K562 (cell line): ENCODE results near the gene WASF2. TPM values are rescaled to one million over a fixed set of nuclear protein-coding genes. Genes with fewer than 3 reads are reported as not detected.

Experiments
- ATF1 ChIP-seq, 2 experiments: fragments of 450-650 bp in 1 of 2; IDR thresholded peaks; 2 replicates each; pipeline ENCODE4 v1.6.1; 2016; ENCODE audit warnings: missing compliant biosample characterization in 1 of 2, missing genetic modification characterization in 1 of 2
- BRD4 ChIP-seq: fragments of 200-600 bp; sonication (generic); IDR thresholded peaks from 2 replicates; pipeline ENCODE4 v1.6.1; 2017; ENCODE audit warnings: inconsistent platforms
- ELF1 ChIP-seq: fragments of 200-800 bp; sonication (Bioruptor generic); IDR thresholded peaks from 2 replicates; pipeline ENCODE4 v1.6.1; 2016; ENCODE audit warnings: missing genetic modification characterization, missing compliant biosample characterization
- HDAC3 ChIP-seq: fragments of 450-650 bp; IDR thresholded peaks from 2 replicates; pipeline ENCODE4 v1.6.1; 2018; ENCODE audit warnings: borderline replicate concordance, mild to moderate bottlenecking, moderate library complexity; ENCODE audit not compliant: partially characterized antibody
- MEF2A ChIP-seq: IDR thresholded peaks from 2 replicates; pipeline ENCODE4 v1.6.1; 2011; ENCODE audit warnings: low read depth, mild to moderate bottlenecking, low read length, moderate library complexity; ENCODE audit not compliant: control insufficient read depth
- NFIX ChIP-seq: fragments of 250-450 bp; sonication (Bioruptor Pico); IDR thresholded peaks from 2 replicates; pipeline ENCODE4 v1.4.0; 2020; ENCODE audit warnings: low read depth, mild to moderate bottlenecking, moderate library complexity
- NFYB ChIP-seq: IDR thresholded peaks from 2 replicates; pipeline ENCODE4 v1.6.1; 2011; ENCODE audit warnings: mild to moderate bottlenecking, moderate library complexity; ENCODE audit not compliant: insufficient read length; ENCODE audit errors: extremely low read depth
- NRF1 ChIP-seq, 2 experiments: fragments of 450-650 bp; IDR thresholded peaks in 1 of 2; conservative IDR thresholded peaks in 1 of 2; 2 replicates each; pipeline ENCODE4 v1.6.1; 2014; ENCODE audit warnings: mild to moderate bottlenecking in 2 of 2
- NUFIP1 ChIP-seq: fragments of 450-650 bp; IDR thresholded peaks from 2 replicates; pipeline ENCODE4 v1.6.1; 2018; ENCODE audit not compliant: partially characterized antibody
- PCBP1 ChIP-seq: fragments of 200-400 bp; formaldehyde crosslinking; IDR thresholded peaks from 2 replicates; pipeline ENCODE4 v1.6.1; 2018; ENCODE audit warnings: mild to moderate bottlenecking, low read depth, low read length; ENCODE audit not compliant: poor library complexity, severe bottlenecking
- POLR2A ChIP-seq: fragments of 450-650 bp; conservative IDR thresholded peaks from 2 replicates; pipeline ENCODE4 v1.6.1; 2016
- TGIF2 ChIP-seq: sonication (generic); formaldehyde crosslinking; IDR thresholded peaks from 2 replicates; pipeline ENCODE4 v1.8.1; 2022; ENCODE audit warnings: mild to moderate bottlenecking, missing genetic modification reagents, moderate library complexity
- XRCC5 ChIP-seq: fragments of 200-400 bp; formaldehyde crosslinking; IDR thresholded peaks from 2 replicates; pipeline ENCODE4 v1.6.1; 2017; ENCODE audit warnings: low read depth, mild to moderate bottlenecking, low read length
- ZNF274 ChIP-seq: IDR thresholded peaks from 2 replicates; pipeline ENCODE4 v1.6.1; 2011; ENCODE audit warnings: low read depth, mild to moderate bottlenecking, low read length, moderate library complexity, borderline replicate concordance
- ZNF561 ChIP-seq: fragments of 450-650 bp; formaldehyde crosslinking; conservative IDR thresholded peaks from 2 replicates; pipeline ENCODE4 v1.4.0; 2020; ENCODE audit warnings: mild to moderate bottlenecking, moderate library complexity
- ZNF766 ChIP-seq: fragments of 200-800 bp; sonication (Bioruptor generic); conservative IDR thresholded peaks from 2 replicates; pipeline ENCODE4 v1.6.1; 2016; ENCODE audit warnings: missing genetic modification characterization, missing compliant biosample characterization
- ZZZ3 ChIP-seq: fragments of 450-650 bp; IDR thresholded peaks from 2 replicates; pipeline ENCODE4 v1.6.1; 2016; ENCODE audit warnings: antibody characterized with exemption, mild to moderate bottlenecking, moderate library complexity
- polyA plus RNA-seq, 8 experiments: library from polyadenylated mRNA; depleted of rRNA in 4 of 8; stranded (reverse) in 5 of 8; unstranded in 3 of 8; fragments of >200 nt; fragmentation: Nextera tagmentation in 2 of 8; fragmentation: Illumina TruSeq in 1 of 8; extraction: Ambion mirVana in 2 of 8; extraction: Trizol in 1 of 8; gene quantifications; 2 replicates each; pipeline versions ENCODE4 v1.2.1 to v1.2.3, GENCODE V29; 2011 to 2014; ENCODE audit warnings: inconsistent platforms in 1 of 8, missing spikeins in 1 of 8
- total RNA-seq, 7 experiments: library from RNA; depleted of rRNA in 6 of 7; stranded (reverse); fragments of >200 nt in 6 of 7; fragmentation: Illumina TruSeq in 2 of 7; extraction: Trizol in 2 of 7; gene quantifications; 2 replicates each; pipeline versions ENCODE4 v1.2.1 to v1.2.3, GENCODE V29; 2011 to 2021; ENCODE audit warnings: low replicate concordance in 1 of 7
- TF ChIP-seq, protein P1 (sequence below): fragments of 450-650 bp; IDR thresholded peaks from 2 replicates; pipeline ENCODE4 v1.6.1; 2018; ENCODE audit warnings: mild to moderate bottlenecking, low read depth; ENCODE audit not compliant: partially characterized antibody
- TF ChIP-seq, protein P2 (sequence below), 2 experiments: fragments of 450-650 bp; conservative IDR thresholded peaks; 2 replicates each; pipeline ENCODE4 v1.6.1; 2017; ENCODE audit warnings: mild to moderate bottlenecking in 2 of 2, moderate library complexity in 2 of 2
- TF ChIP-seq, protein P3 (sequence below): IDR thresholded peaks from 2 replicates; pipeline ENCODE4 v1.6.1; 2011; ENCODE audit warnings: borderline replicate concordance, low read depth, mild to moderate bottlenecking, moderate library complexity, low read length; ENCODE audit not compliant: insufficient read depth, poor library complexity, severe bottlenecking
- TF ChIP-seq, protein P4 (sequence below): IDR thresholded peaks from 2 replicates; pipeline ENCODE4 v1.6.1; 2012; ENCODE audit warnings: low read depth, low read length, improper control_type of control experiment, borderline replicate concordance

Gene WASF2
- total and polyA plus RNA-seq, 9 of the 15 experiments (the other 6 are each of a cell fraction or from before 2014, with no cell fraction given): 8.2 to 163 (median 31.2) TPM

DNA sequence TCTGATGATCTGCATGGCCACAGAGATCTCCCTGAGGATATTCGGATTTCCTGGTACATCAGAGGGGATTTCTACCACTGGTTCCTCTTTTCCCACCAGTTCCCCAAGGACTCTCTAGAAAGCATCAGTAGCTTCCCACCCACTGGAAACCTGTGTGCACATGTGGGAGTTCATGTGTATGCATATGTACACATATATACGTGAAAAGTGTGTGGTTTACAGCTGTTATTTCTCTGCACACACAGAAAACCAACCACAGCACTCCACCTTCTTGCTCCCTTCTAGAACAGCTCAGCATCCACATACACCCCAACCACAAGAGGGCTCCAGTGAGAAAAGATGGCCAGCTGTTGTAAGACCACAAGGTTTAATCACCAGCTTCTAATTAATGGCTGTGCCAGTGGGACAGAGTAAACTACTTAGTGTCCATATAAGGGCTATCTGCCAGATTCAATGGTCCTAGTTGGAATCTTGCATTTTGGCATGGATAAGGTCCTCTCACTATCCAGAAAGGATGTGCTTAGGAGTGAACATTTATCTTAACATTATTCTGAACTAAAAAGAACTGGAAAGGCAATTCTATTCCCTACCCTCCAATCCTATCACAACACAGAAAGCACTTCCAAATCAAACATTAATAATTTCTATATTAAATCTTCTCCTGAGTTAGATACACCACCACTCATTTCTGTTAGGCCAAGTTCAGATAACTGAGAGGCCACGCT lies 73.4 kb downstream of the WASF2 start (continued):
- TF ChIP-seq, protein P1, sequence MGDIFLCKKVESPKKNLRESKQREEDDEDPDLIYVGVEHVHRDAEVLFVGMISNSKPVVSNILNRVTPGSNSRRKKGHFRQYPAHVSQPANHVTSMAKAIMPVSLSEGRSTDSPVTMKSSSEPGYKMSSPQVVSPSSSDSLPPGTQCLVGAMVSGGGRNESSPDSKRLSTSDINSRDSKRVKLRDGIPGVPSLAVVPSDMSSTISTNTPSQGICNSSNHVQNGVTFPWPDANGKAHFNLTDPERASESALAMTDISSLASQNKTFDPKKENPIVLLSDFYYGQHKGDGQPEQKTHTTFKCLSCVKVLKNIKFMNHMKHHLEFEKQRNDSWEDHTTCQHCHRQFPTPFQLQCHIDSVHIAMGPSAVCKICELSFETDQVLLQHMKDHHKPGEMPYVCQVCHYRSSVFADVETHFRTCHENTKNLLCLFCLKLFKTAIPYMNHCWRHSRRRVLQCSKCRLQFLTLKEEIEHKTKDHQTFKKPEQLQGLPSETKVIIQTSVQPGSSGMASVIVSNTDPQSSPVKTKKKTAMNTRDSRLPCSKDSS: no peak
- no peak for TF ChIP-seq ZNF561 (CRISPR knock-in tag)
- no peak for TF ChIP-seq PCBP1
- TF ChIP-seq, protein P2, sequence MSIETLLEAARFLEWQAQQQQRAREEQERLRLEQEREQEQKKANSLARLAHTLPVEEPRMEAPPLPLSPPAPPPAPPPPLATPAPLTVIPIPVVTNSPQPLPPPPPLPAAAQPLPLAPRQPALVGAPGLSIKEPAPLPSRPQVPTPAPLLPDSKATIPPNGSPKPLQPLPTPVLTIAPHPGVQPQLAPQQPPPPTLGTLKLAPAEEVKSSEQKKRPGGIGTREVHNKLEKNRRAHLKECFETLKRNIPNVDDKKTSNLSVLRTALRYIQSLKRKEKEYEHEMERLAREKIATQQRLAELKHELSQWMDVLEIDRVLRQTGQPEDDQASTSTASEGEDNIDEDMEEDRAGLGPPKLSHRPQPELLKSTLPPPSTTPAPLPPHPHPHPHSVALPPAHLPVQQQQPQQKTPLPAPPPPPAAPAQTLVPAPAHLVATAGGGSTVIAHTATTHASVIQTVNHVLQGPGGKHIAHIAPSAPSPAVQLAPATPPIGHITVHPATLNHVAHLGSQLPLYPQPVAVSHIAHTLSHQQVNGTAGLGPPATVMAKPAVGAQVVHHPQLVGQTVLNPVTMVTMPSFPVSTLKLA (conservative IDR thresholded peaks at IDR 0.05): 0 out of 4 replicates have a peak, but pooled peaks of 1 of the 2 experiments have one; percentile 25
- no peak for TF ChIP-seq MEF2A
- no peak for TF ChIP-seq TGIF2 (CRISPR knock-in tag)
- TF ChIP-seq, protein P3, sequence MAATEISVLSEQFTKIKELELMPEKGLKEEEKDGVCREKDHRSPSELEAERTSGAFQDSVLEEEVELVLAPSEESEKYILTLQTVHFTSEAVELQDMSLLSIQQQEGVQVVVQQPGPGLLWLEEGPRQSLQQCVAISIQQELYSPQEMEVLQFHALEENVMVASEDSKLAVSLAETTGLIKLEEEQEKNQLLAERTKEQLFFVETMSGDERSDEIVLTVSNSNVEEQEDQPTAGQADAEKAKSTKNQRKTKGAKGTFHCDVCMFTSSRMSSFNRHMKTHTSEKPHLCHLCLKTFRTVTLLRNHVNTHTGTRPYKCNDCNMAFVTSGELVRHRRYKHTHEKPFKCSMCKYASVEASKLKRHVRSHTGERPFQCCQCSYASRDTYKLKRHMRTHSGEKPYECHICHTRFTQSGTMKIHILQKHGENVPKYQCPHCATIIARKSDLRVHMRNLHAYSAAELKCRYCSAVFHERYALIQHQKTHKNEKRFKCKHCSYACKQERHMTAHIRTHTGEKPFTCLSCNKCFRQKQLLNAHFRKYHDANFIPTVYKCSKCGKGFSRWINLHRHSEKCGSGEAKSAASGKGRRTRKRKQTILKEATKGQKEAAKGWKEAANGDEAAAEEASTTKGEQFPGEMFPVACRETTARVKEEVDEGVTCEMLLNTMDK: peak; percentile 33
- TF ChIP-seq ATF1 (CRISPR knock-in tag; IDR thresholded peaks at IDR 0.05): no peak
- no peak for TF ChIP-seq ATF1 (tag; IDR thresholded peaks at IDR 0.05)
- TF ChIP-seq HDAC3: no peak
- TF ChIP-seq ZNF274: no peak
- peak; percentile 75; the same call in 1 of the 2 replicates for TF ChIP-seq XRCC5
- no peak for TF ChIP-seq NFYB
- TF ChIP-seq NUFIP1: no peak
- TF ChIP-seq, protein P4, sequence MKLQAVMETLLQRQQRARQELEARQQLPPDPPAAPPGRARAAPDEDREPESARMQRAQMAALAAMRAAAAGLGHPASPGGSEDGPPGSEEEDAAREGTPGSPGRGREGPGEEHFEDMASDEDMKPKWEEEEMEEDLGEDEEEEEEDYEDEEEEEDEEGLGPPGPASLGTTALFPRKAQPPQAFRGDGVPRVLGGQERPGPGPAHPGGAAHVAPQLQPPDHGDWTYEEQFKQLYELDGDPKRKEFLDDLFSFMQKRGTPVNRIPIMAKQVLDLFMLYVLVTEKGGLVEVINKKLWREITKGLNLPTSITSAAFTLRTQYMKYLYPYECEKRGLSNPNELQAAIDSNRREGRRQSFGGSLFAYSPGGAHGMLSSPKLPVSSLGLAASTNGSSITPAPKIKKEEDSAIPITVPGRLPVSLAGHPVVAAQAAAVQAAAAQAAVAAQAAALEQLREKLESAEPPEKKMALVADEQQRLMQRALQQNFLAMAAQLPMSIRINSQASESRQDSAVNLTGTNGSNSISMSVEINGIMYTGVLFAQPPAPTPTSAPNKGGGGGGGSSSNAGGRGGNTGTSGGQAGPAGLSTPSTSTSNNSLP: peak; percentile 45; the same call in 1 of the 2 replicates
- TF ChIP-seq NFIX (CRISPR knock-in tag): no peak
- no peak for TF ChIP-seq POLR2A
- TF ChIP-seq ELF1 (tag): no peak
- no peak for TF ChIP-seq NRF1 (conservative IDR thresholded peaks at IDR 0.05 in 1 of 2, IDR thresholded peaks at IDR 0.05 in 1 of 2)
- 0 out of 2 replicates have a peak, but pooled peaks have one; percentile 48 for TF ChIP-seq ZZZ3
- no peak for TF ChIP-seq ZNF766 (CRISPR knock-in tag)
- no peak for TF ChIP-seq BRD4
